Fibroblast of skin of right quadriceps (primary cell): ENCODE results near the gene FBXW11.

Experiments used
- DNase-seq: peaks from one replicate; pipeline ENCODE4 v3.0.0-alpha.2; 2013

FBXW11 gene

DNA sequence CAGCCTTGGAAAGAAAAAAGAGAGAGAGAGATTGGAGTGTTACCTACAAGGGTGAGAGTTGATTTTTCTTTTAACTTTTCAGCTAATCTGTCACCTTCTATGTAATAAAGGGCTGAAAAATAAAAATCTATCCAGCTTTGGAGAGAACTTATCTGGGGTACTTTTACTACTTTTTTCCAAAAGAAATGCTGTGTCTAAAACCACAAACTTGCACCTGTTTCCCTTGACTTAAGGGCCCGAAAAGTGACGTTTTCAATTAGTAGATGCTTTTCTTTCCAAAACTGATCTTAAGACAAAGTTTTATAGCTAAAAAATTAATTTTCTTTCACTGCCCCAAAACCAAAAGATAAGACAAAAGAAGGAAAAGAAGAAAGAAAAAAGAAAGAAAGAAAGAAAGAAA, 172.0 kb downstream of the FBXW11 start:
- no peak for DNase-seq

GRCh38 chr5:171832775-171833174, 173.7 kb downstream of the FBXW11 start:
- no peak for DNase-seq

GRCh38 chr5:171830686-171831085, 175.8 kb downstream of the FBXW11 start:
- DNase-seq, result no peak

GRCh38 chr5:171827162-171827561, 179.3 kb downstream of the FBXW11 start:
- DNase-seq, result no peak

- DNase-seq, result no peak
Observed at GRCh38 chr5:171826132-171826531, 180.3 kb downstream of the FBXW11 start.

DNA sequence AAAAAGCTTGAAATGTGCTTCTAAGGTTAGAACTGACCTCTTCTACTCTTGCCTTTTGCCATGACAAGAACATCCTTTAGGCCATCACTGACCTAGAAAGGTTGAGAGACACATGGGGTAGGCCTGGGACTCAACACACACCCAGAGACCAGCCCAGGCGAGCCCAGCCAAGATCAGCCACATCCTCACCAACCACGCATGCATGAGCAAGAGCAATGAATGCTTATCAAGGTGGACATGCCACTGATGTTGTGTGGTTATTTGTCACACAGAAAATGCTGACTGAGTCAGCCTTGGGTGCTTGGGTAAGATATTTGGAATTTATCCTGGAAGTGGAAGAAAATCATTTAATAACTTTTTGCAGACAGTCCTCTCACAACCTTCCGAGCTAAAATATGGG, 181.4 kb downstream of the FBXW11 start:
- no peak for DNase-seq

DNA sequence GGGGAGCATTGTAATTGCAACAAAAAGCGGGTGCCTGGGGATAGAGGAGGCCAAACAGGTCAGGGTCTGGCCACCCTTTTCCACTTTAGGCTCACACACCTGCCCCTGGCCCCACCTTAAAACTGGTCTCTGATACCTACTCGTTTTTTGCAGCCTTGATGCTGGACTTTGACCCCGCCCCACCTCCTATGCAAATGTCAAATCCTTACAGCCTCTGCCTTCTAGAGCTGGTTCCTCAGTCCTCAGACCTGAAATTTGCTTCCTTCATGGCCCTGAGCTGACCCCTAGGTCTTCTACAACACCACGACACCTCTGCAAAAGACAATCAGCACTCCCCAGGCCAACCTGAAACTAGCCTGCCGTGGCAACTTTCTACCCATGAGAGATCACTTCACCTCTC, 183.2 kb downstream of the FBXW11 start:
- no peak for DNase-seq

- no peak for DNase-seq
Observed at GRCh38 chr5:171821286-171821685, 185.2 kb downstream of the FBXW11 start.

DNA sequence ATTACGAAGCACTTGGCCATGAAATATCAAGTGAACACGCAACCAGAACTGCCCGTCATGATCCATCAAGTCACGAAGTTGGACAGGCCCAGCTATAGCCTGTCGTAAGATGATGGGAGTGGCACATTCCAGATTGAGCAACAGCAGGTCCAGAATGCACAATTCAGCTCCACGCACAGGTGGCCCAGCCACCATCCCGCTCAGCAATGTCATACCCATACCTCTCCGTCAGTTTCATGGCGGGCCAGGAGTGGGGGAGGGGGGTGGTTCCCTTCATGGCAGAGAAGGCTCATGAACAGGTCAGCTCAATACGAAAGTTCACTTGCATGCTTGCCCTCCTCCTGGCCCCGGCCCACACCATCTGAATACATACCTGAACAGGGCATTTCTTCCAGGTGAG, 185.9 kb downstream of the FBXW11 start:
- DNase-seq, result no peak

DNA sequence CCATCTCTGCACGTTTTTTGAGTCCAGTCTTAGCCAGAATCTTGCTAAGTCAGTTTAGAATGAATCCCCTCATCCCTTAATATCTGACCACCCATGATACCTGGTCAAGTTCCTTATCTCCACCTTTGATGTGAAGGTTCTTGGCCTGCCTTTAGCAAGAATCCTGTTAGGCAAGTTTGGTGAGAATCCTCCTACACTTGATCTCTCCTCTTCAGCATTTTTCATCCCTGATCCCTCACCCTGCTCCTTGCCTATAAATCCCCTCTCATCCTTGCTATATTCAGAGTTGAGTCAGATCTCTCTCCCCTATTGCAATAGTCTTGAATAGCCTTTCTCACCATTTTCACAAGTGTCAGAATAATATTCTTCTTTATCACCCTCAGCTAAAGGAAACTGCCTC, 189.8 kb downstream of the FBXW11 start:
- DNase-seq, result no peak

GRCh38 chr5:171813813-171814490, 192.5 kb downstream of the FBXW11 start:
- DNase-seq, result no peak

- DNase-seq, result no peak
Observed at GRCh38 chr5:171813270-171813669, 193.2 kb downstream of the FBXW11 start.
